Fibroblast of gingiva (primary cell): ENCODE results near the gene PRDM16.

Experiments
- DNase-seq: peaks from one replicate; pipeline ENCODE4 v3.0.0-alpha.2; 2011; ENCODE audit warnings: low read depth

Gene PRDM16

DNA sequence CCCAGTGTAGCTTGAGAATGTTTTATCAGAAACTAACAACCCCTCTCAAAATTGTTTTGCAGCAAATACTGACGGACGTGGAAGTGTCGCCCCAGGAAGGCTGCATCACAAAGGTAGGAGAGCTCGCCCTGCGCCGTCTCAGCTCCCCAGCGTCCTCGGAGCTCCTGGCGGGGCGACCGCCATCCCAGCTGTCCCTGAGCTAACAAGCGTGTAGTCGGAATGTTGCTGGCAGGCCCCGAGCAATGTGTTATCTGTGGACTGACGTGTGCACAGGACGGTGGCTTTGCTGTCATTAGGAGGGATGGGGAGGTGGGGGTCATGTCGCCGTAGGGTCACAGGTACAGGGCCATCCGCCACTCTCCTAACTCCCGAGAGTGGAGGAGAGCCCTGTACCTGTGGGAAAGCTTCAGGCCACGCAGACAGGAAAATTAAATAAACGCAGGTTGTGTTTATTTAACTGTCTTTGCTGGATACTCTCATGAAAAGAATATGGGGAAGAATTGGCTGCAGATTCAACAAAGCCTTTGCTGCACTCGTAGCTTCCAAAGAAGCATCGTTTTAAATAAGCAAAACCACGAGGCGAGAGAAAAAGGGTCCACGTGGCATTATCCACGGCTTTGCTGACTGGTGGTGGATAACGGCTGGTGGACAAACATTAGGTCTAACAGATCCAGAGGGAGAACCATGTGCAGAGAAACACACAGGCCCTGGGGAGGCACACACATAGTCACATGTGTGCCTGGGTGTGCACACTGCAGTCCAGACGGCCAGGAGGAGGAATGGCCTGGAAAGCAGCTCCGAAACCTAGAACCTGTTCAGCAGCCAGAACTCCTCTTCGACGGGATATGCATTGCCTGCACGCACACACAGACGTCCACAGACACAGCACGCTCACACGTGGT lies 175.3 kb downstream of the PRDM16 start:
- DNase-seq, result no peak

DNA sequence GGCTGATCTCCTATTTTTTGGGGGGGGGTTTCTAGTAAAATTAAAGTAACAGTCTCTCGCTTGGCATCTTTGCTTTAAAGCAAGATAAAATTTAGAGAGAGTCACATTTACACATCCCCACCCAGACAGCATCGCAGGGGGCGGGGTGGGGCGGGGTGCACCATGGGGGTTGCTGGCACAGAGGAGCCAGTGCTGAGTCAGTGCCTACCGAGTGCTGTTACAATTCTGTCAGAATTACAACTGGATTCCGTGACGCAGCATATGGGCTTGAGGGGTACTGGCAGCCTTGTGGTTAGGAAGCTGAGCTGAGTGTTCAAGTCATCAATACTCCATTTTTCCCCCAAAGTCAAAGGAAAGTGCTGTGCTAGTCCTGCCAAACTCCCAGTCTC lies 175.9 kb downstream of the PRDM16 start:
- DNase-seq, result no peak

DNA sequence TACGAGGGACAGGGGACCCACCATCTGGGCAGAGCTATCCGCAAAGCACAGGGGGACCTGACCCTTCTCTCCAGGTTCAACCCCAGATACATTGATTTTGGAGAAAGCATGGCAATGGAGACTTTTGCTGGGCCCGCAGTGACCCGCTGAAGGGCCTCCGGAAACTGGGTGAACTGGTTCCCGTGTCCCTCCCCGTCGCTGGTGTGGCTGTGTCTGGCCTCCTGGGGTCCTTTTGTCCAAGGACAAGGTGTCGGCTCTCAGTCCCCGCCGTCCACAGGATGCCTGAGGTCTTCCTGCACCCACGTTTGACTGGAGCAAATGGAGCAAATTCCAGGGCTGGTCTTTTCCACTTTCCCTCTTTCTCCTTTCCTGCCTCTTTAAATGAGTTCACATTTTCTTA lies 176.3 kb downstream of the PRDM16 start:
- DNase-seq, result no peak

DNA sequence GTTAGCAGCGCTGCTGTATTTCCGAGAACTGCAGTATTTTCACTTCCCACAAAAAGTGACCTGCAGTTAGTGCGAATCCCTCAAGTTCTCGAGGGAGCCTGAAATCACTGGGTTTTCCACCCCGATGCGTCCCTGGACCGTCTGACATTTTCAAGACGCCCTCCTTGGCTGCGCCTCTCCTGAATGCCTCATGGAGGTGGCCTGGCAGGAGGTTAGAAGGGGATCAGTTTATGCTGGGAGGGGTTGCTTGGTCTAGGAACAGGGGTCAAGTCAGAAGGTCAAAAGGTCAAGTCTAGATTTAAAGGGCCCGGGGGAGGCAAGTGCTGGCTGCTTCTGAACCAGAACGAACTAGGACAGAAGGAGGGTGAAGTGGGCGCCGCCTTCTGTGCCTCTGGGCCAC lies 176.8 kb downstream of the PRDM16 start:
- DNase-seq, result no peak

DNA sequence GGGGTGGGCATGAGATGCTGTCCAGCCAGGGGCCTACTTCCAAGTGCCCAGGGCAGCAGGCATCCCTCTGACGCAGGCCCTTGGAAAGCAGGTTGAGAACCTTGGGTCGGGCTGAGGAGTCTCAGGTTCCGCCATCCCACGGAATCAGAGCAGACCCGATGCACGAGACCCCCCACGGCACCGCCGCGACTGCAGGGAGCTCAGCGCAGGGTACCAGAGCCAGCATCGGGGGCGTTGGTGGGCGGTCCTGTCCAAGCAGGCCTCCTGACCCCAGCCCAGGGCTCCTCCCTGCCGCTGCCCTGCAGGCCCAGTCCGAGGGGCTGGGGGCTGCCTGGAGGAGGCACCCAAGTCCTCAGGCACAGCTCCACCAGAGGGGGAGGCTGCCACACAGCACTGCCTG lies 177.2 kb downstream of the PRDM16 start:
- DNase-seq, result no peak

DNA sequence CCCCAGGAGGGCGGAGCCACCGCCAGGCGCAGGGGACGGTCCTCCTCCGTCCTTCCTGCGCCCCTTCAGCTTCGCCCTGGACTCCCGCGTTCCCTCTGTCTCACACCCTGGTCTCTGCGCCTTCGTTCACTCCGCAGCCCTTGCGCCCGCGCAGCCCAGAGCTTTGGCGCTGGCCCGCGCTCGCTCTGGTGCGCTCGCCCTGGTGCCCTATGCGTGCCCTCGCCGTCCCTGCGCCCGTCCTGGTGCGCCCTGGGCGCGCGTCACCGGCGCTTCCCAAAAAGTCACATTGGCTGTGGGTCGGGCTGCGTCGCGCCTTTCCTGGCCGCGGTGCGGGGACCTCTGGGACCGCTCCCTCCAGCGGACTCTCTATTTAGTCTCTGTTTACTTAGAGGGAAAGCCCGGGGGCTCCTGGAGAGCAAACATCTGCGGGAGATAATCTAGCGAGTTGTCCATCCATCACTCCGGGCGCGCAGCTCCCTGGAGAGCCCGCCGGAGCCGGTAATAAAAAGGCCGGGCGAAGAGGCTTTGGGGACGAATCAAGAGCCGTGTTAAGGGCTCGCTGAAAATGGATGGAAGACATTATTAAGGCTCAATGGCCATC lies 178.6 kb downstream of the PRDM16 start:
- no peak for DNase-seq

DNA sequence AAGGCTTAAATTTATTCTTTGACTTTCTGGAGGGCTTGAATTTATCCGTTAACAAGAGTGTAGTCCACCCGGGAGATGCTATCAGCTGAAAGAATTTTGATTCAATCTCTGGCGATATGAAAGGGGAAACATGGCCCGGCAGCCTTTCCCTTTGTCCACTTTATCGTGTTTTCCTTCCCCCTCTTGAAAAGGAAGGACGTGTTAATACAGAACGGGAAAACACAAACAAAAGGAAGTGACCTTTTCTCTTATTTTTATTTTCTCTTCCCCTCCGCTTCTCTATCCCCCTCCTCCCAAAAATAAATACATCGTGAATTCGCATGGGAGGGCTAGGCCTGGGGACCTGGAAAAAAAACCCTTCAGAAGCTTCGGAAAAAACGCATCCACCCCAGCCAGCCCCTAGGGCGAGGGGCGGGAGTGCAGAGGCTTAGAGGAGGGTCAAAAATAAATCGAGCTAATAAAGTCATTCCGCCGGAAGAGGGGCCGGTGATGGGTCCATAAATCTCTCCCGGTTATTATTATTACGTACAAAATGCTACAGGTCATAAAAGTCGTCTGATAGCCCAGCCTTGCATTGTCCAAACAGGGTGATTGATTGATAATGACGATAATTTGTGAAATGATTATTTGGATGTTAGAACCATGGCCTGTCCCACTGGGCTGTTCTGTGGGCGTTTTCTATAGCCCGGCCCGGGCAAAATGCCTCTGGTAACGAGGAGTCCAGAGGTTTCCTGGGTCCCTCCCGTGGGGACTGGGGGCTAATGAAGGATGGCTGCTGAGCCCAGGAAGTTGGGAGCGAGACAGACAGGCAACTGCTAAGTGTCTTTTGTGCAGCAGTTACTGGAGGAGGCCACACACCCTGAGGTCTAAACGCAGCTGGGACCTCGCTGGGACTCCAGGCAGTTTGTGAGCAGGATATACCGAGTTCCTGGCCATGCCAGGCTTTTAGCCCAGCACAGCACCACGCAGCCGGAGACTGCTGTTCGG lies 179.4 kb downstream of the PRDM16 start:
- DNase-seq, result no peak

DNA sequence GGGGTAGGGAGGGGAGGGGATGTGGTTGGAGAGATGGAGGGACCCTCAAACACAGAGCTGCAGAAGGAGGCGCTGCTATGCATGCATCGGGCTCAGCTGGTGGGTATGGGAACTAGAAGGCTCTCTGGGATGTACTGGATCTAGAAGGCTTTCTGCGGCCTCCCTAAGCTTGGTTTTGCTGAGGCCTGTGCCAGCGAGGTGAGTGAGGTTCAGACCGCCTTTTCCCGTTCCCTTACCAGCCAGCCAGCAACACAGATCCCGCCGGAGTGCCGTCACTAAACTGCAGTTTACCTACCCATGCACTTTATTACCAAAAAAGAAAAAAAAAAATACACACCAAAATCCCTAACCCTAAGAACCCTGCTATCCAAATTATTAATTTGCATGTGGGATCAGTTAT lies 180.2 kb downstream of the PRDM16 start:
- no peak for DNase-seq

DNA sequence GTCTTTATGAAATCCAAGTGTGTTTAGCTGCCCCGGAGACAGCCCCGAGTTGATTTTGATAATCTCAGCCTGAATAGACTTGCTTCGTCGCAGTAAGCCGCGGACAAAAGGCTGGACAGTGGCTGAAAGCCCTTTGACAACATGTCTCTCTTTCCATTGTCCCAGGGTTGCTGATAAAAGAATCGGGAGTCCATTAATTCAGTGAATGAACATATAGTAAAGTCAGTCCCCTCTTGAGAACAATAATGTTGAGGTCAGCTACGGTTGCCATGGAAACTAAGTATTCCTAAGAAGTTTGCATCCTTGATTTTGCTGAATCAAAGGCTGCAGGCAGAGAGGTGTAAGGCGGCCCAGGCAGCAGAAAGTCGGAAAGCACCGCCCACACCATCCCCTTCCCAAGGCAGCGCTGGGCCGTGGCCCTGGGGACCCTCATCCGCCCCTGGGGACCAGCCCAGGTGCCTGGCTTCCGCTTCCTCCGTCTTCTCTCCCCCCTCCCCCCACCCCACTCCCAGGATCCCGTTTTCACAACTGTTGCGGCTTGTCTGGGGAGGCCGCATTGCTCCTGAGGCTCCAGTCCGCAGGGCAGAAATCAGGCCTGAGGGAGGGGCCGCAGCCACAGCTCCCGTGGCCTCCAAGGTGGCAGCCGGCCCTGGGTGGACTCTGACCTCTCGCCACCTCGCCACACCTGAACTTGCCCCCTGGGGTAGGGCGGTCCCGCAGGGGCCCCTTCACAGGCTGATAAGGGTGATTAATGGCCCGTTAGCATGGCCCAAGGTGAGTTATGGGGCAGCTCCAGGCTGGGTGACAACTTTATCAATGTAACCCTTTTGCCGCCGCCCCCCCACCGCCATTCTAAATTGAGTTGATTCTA lies 180.9 kb downstream of the PRDM16 start:
- DNase-seq, result no peak

DNA sequence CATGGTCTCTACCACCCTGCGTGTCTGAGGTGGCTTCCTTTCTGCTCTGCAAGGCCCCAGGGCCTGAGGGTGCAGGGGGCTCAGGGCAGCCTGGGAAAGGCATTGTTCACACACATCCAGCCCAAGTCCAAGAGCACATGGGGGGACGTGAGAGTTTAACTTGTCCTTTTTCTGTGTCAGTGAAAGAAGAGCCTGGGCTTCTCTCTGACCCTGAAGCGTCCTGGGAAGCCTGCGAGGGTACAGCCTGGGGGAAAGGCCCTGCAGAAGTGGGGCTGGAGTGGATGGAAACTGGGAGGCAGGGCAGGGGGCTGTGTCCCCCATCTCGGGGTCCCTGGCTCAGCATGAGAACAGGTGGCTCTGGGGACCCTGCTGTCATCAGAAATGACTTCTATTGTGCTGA lies 181.6 kb downstream of the PRDM16 start:
- no peak for DNase-seq

DNA sequence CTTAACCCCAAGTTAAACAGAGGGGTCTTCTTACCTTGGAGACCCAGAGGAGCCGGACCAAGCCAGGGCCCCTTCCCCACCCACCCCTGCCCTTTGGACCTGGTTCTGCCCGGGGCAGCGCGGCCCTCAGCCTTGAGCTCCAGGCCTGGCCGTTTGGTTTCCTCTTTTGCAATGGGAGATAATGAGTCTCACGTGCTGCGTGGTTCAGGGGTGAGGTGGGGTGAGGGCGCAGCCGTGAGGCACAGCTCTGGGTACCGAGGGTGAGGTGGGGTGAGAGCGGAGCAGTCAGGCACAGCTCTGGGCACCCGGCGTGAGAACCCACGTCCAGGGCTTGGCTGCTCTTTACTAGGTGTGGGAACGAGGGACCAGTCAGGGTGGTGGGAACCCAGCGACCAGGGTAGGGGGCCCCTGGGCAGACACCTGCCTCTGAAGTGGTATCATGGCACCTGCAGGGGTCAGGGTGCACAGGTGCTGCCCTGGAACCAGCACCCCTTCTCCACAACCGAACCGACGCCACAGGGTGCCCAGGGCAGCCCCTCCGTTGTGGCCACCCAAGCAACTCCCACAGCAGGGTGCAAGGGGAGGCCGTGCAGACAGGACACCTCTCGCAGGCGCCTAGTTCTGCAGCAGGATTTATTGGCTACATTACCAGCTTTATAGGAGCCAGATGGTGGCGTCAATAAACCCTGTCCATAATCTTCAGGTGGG lies 182.2 kb downstream of the PRDM16 start:
- no peak for DNase-seq

DNA sequence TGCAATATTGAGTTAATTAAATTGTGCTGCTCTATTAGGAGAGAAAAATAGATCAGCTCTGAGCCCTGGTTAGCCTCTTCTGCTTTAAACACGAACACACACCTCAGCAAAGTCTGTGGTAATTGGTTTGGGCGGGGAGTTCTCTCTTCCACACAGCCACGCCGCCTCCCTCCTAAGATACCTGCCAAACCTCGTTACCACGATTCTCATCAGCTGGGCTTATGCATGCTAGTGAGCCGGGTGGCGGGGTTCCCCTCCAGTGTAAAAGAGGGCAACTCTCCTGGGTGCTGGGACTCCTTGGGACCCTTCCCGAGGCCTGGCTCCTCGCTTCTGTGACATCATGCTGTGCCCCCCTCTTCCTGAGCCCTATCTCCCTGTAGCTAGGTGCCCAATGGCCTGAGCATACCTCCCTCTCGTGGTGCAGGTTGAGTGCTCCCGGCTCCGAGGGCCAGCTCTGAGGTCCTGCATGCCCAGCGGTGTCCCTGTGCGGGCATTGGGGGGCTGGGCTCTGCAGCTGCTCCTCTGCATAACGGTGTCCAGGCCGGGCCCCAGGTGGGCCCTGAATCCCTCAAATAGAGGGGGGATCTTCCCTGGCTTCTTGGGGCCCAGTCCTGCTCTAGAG lies 182.9 kb downstream of the PRDM16 start:
- no peak for DNase-seq

DNA sequence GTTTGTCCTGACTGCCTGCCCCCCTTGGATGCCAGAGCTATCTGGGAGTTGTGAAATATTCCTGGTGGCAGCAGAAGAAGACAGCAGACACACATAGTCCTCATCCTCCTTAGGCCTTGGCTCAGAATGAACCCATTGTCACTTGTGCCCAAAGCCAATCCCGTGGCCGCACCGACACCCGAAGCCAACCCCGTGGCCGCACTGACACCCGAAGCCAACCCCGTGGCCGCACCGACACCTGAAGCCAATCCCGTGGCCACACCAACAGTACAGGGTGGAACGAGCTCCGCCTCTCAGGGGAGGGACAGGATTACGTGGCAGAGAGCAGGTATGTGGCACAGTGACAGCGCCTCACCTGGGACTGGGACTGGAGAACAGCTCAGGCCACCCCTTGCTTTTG lies 186.7 kb downstream of the PRDM16 start:
- DNase-seq, result no peak

DNA sequence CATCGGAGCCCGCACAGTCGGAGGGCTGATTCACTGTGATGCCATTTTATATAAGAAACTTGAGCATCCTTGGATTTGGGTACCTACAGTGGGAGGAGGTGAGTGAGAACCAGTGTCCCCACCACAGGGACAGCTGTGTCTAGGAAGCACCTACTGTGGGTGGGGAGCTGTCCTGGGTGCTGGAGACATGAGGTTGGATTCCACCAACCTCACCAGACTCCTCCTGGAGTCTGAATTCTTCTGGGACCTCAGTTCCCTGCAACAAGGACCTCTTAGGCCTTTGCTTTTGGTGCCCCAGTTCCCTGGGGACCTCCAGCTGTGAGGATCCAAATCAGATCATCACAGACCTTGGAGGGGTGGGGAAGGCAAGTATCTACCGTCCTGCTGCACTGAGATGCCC lies 188.8 kb downstream of the PRDM16 start:
- no peak for DNase-seq

DNA sequence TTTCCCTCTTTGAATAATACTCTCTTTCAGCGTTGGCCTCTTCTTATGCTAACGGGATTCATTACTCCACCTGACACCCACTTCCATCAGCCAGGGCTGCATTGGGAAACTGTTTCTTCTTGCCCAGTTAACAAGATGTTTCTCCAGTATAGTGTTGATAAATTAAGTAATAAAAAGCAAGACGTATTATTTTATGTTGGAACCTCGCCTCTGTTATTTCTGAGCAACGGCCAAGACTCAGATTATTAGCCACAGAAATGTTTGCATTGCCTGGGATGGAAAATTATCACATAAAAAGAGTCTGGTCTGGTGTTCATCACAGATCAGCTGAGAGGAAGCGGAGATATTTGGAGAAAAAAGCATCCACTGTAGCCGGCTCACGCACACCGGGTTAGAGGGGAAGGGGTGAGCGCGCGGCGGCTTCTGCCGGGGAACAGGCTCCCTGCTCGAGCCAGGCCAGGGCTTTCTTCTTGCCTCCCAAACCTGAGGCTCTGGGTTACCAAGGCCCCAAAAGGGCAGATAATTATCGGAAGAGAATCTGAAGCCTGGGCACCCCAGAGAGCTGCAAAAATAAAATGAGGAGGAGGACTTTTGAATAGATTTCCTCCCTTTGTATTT lies 189.5 kb downstream of the PRDM16 start:
- DNase-seq, result no peak

DNA sequence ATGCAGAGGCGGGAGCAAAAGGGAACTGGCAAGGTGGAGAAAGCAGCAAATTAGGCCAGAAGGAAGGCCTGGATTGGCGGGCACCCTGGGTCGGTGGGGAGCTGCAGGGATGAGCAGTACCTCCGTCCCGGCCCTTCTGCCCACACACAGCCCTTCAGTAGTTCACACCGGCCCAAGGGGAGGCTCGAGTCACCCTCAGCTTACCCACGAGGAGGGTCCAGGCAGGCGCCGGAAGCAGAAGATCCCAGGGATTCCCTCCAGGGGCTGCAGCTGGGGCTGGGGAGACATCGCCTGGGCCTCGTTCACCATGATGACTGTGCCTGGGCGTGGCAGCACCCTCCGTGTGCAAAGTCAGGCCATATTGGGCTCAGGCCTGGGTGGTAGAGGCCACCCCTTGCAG lies 190.0 kb downstream of the PRDM16 start:
- no peak for DNase-seq

DNA sequence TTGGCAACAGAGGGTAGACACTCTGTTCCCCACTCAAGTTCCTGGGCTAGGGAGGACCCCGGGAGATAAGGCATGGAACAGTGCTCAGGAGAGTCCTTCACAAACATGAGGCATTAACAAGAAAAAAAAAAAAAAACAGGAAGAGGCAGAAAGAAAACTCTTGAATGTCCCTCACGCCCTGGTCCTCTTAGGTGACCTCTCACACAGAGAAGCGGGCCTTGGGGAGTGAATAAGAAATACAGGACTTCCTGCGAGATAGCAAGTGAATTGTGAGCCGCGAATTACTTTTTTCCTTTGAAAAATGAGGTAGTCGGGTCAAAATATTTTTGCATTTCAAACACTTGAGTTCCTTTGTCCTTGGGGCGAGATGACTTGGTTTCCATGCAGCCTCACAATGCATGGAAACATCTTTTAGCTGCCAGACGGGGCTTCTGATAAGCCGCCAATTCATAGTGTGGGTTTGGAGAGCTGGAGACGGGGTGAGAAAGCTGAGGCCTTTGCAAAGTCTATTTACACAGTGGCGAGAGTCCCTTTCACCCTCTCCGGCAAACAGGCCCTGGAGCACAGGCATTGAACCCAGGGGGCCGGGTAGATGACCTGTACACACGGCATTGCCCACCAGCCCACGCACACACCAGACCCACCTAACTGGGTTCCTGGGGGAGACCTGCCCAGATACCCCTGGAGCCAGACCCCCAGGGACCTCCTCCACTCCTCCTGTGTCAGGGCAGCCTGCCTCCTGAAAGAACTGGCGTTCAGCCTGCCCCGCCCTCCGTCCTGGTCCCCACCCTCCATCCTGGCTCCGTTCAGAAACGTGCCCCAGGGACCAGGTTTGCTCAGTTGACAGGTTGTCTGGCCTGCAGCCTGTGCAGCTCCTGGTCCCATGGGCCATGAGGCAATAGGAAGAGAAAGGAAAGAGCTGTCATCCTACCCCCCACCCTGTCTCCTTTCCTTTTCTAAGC lies 192.3 kb downstream of the PRDM16 start:
- no peak for DNase-seq

DNA sequence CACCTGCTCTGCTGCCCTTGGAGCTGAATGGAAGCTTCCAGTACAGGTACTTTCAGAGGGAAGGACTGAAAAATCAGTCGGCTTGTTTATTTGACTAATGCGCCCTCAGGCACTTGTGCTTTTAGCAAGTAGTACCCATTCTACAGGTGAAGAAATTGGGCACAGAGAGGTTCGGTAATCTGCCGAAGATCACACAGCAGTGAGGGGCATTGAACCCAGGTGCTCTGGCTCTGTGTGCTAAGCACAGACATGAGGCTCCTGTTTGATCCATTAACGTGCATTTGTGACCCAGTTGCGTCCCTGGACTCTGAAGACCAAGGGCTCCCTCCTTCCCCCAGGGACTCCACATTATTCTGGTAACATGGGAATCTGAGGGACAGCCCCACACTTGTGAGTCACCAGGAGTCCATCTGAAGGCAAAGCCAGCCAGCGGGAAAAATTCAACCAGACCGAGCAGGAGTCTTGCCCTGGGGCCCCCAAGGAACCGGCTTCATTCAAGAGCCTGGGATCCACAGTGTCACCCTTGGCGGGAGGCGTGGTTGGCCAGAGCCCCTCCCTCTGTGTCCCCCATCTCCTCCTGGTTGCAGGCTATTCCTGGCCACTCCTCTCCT lies 193.1 kb downstream of the PRDM16 start:
- no peak for DNase-seq
